GM15510 (cell line): Measurements from ENCODE around the gene HECW1.

Experiments used
- POLR2A ChIP-seq: IDR thresholded peaks from 3 replicates; pipeline ENCODE4 v1.6.1; 2011; ENCODE audit warnings: borderline replicate concordance; ENCODE audit not compliant: insufficient read length; ENCODE audit errors: extremely low read depth

Gene HECW1

DNA sequence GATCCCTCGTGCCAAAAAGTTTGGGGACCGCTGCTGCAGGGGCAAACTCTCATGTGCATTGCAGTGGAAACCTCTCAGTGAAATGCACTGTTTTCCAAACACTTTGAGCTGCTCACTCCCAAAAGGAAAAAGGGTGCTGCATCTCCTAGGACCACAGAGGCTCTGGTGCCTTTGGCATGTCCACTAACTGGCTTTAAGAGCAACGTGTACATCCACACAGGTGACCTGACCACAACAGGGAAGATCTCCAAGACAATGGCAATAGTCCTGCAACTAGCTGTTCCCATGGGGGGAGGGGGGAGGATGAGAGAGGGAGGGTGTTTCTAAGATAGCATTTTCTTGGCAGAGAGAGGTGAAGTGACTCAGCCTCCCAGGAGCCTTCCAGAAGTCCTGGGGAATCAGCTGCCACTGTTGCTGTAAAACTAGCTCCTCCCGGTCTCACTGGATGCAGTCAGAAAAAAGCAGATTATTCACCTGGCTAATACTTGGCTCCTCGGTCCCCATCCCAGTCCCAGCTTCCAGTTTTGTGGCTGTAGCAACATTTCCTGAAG, 181.7 kb downstream of the HECW1 start:
- no peak for TF ChIP-seq POLR2A

- TF ChIP-seq POLR2A, result no peak
Measured at GRCh38 chr7:43295429-43295828, 183.0 kb downstream of the HECW1 start.

DNA sequence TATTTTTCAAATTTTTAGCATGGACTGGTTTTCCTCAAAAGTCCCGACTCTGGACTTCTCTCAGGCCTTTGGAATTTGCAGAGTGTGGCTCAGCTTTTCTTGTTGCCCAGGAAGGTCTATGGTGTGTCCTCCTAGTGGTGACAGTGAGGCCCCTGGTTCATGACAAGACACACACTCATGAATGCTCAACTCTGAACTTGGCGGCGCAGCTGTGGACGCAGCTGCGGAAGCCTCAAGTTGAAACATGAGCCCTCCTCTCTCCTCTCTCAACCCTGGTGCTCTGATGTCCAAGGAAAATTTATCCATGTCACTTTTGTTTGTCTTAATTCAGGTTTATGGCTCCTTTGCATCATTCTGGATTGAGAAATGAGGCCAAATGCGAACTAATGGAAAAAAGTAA, 183.9 kb downstream of the HECW1 start:
- no peak for TF ChIP-seq POLR2A

GRCh38 chr7:43298617-43299016, 186.2 kb downstream of the HECW1 start:
- TF ChIP-seq POLR2A, result no peak

DNA sequence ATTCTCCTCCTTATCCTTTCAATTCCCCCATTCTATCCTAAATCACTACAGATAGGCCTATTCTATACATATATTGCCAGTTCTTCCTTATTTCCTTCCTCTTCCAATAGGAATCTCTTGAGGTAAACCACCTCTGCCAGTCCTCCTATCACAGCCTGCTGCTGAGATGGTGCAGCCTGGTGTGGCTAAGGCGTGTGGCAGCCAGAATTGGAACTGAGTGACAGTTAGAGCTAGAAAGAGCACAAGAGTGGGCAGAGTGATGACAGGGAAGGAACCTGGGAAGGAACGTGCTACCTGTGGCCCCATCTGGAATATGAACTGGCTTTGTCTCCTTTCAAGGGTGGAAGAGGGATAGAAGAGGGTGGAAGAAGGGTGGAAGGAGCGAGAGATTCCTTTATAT, 187.7 kb downstream of the HECW1 start:
- no peak for TF ChIP-seq POLR2A

- TF ChIP-seq POLR2A, result no peak
Measured at GRCh38 chr7:43302211-43302711, 189.8 kb downstream of the HECW1 start.

- no peak for TF ChIP-seq POLR2A
Measured at GRCh38 chr7:43302773-43303460, 190.5 kb downstream of the HECW1 start.

DNA sequence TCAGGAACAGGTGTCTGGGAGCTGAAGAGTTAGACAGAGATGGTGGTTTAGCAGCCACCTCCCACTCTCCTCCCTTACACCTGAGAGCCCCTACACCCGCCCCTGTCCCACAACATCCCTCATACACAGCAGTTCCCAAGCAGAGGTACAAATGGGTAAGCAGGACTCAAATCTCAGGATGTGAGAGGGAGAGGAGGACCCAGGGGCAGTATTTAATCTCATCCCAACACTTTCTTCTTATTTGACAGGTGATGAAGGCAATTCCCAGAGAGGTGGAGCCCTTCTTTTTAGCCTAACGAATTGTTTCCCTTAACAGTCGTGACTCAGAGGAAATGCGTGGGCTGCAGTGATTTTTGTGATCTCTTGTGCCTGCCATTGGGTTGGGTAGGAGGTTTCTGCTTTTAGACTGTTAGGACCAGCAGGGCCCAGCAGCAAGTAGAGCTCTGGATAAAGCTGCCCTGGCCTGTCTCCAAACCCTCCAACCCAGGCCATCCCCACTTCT, 191.3 kb downstream of the HECW1 start:
- TF ChIP-seq POLR2A, result no peak

GRCh38 chr7:43306404-43306803, 194.0 kb downstream of the HECW1 start:
- no peak for TF ChIP-seq POLR2A

DNA sequence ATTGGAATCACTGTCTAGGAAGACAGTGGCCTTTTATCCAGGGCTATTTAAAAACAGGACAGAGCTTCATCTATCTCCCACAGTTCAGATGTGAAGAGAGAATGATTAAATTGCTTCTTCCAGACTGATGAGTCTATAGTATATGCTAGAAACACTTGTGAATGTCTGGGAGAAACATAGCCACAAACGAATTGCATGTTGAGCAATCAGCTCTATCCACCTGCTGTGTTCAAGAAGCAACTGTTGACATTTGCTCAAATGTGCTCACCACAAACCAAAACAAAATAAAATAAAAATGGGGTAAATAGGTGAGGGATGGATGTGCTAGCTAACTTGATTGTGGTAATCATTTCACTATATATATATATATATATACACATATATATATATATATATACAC, 195.1 kb downstream of the HECW1 start:
- TF ChIP-seq POLR2A, result no peak

DNA sequence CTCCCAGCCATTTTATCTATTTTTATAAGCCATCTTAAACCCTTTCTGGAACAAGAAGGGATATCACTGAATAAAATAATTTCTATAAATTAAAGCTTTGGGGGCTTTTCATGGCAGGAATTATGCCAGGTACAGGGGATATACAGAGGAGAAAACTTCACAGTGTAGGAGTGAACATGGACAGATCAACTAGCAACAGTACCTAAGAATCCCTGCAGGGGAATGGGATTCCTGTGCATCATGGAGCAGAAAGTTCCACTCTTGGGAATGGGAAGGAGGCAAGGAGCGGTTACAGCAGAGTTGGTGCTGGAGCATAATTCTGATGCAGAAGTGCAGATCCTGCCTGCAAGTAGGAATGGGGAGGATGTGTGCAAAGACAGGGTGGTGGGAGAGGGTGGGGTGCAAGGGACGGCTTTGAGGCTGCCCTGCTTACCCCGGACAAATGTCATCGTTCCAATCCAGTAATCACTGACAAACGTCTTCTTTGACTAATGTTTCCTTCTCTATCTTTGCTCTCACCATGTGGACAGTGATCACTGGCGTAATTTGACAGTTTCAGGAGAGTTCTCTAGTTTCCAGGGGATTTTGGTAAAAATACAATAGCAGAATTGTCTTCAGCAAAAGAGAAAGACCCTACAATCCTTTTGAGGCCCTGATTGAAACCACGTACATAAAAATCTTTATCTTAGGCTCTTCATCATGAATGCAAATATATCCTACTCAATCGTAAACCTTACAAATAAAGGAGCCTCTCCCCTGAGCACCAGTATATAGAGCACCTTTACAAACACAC, 196.7 kb downstream of the HECW1 start:
- no peak for TF ChIP-seq POLR2A

- TF ChIP-seq POLR2A, result no peak
Measured at GRCh38 chr7:43309706-43310022, 197.2 kb downstream of the HECW1 start.

- TF ChIP-seq POLR2A, result no peak
Measured at GRCh38 chr7:43311052-43311451, 198.6 kb downstream of the HECW1 start.

DNA sequence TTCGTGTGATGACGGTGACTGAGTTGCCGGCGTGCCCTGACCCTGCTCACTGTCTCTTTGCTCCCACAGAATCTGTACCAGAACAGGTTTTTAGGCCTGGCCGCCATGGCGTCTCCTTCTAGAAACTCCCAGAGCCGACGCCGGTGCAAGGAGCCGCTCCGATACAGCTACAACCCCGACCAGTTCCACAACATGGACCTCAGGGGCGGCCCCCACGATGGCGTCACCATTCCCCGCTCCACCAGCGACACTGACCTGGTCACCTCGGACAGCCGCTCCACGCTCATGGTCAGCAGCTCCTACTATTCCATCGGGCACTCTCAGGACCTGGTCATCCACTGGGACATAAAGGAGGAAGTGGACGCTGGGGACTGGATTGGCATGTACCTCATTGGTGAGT, 199.2 kb downstream of the HECW1 start:
- no peak for TF ChIP-seq POLR2A

GRCh38 chr7:43313628-43314378, 201.4 kb downstream of the HECW1 start:
- TF ChIP-seq POLR2A, result no peak
